Activated CD4-positive, alpha-beta T cell treated with anti-CD3 and anti-CD28 coated beads for 1 hour (primary cell): Measurements from ENCODE around the gene PRXL2B.
A peak's percentile ranks its signal among the peaks of the same experiment; 100 is the strongest.
"Not testable (repeated sequence)": the region's sequence is repeated elsewhere in the genome, so short reads cannot be mapped to it uniquely, and the experiment has no call there.

Experiments
- DNase-seq: peaks from one replicate; pipeline ENCODE4 v3.0.0-alpha.2; 2020

PRXL2B gene

DNA sequence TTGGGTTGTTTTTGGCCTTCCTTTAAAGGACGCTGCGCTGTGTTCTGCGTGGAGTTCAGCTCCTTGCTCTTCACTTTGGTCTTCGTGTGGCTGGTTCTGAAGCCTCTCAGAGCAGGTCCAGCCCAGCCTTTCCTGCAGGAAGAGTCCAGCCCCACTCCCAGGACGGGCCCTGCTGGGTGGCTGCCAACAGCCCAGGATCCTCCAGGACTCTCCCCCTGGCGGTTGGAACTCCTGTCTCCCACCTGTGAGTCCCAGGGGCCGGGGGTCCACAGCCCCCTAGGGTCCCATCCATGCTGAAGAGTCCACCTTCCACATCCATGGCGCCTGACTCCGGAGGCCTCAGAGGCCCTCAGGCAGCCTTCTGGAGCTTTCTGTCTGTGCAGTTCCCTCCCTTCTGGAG is 35.0 kb upstream of the PRXL2B start:
- DNase-seq, result not testable (repeated sequence)

DNA sequence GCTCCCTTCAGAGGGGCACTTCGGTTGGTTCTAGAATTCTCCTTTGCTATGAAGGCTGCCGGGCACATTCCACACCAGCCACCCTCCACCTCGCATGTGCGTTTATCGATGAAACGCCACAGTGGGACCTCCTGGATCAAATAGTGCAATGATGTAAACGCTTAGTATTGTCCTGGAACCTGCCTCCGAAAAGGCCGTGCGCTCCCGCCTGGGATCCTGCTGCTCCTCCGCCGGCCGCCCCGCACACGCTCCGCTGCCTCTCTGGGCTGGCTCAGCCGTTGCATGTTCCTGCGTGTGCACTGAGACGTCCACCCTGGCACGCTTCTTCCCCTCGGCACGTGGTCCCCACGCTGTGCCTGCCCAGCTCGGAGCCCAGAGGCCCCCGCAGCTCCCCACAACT is 34.4 kb upstream of the PRXL2B start:
- no peak for DNase-seq

DNA sequence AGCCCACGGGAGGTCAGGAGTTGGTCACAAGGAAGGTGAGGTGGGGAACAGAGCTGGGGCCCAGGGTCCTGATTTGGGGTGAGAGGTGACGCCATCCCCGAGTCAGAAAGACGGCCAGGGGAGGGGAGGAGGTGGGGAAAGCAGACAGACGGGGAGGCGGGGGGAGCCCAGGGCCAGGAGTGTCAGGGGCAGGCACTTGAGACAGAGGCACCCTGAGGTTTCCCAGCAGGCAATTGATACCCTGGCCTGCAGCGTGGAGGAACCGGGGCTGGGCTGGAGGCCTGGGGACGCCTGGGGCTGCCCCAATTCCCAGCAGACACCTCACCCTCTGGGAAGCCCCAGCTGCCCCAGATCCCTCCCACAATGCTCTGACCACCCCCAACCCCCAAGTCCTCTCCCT is 33.5 kb upstream of the PRXL2B start:
- not testable (repeated sequence) for DNase-seq

DNA sequence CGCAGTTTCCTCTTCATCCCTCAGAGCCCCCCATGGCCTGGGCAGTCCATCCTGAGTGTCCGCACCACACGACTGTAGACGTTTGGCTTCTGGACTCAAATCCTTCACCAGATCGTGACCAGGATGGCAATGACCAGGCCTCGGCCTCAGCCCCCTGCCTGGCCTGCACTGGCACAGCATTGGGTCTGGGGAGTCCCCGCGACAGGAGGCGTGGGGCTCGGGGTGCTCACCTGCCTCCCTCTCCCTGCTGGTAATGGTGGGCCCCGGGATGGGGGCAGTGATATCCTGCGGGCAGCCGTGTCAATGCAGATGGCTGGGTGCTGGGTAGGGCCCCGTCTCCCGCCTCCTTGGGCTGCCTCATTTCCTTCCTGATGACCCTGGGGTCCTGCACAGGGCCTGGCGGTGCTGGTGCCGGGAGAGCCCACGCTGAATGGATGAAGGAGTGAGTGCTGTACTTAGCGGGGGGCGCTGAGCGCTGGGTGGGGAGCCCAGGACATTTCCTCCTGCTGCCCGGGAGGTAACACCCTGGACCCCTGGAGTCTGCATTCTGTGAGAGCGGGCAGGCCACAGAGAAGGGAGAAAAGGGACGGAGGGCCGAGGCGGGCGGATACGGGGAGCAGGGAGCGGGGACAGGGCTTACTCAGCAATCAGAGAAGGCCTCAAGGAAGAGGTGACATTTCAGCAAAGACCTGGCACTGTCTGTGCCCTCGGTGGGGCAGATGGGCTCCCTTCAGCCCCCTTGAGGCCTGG is 32.5 kb upstream of the PRXL2B start:
- DNase-seq, result no peak

DNA sequence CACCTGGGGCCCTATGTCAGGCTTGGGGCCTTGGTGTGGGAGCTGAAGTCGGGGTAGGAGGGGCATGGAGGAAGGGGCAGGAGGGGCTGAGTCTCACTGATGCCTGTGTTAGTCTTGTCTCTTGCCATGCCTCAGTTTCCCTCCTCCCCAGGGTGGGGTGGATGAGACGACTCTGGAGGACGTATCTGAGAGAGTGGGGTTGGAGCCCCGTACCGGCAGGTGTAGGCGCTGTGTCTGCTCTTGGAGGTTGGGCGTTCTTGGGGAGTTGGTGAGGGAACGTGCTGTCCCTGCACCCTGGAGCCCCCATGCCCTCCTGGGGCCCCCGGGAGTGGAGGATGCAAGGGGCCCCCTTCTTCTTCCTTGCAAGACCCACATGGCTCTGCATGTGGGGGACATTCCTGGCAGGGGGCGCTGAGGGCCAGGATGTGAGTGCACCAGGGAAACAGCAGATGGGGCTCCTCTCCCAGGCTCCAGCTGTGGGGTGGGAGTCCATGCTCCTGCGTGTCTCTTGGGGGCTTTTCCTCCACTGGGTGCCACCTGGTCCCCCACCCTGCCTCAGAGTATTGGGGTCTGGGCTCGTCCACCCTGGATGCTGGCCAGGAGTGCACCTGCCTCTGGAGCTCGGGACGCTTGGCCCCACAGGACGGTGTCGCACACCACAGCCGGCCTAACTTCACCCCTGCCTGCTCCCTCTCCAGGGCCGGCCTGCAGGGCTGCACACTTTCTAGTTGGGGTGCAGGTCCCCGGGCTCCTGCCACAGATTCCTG is 31.8 kb upstream of the PRXL2B start:
- peak; percentile 38 for DNase-seq

DNA sequence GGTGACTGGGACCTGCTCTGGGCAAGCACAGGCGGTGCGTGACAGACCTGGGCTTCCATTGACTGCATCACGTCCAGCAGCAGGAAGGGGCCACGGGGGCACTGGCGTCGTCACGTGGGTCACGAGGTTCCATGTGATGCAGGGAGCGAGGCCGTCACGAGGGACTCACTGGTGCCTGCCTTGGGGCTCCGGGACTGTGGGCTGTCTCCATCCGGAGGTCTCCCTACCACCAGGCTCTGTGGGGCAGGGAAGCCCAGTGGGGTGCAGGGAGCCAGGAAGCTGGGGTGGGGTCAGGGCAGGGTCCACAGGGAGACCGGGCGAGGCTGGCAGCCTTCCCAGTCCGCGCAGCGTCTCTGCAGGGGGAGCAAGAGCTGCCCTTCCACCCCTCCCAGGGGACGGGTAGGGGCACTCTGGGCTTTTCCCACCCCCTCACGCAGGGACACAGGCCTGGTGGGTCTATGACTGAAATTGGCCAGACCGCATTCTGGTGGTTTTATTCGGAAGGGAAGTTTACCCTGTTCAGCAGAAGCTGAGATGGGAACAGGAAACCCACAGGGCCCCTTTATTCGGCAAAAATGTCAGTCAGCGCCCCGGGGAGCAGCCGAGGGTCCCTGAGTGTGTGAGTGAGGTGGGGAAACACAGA is 30.8 kb upstream of the PRXL2B start:
- peak; percentile 47 for DNase-seq

DNA sequence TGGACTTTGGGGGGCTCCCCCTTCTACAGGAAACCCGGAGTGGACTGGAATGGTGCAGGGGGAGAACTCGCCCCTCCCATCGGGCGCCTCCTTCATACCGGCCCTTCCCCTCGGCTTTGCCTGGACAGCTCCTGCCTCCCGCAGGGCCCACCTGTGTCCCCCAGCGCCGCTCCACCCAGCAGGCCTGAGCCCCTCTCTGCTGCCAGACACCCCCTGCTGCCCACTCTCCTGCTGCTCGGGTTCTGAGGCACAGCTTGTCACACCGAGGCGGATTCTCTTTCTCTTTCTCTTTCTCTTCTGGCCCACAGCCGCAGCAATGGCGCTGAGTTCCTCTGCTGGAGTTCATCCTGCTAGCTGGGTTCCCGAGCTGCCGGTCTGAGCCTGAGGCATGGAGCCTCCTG is 30.3 kb upstream of the PRXL2B start, which contains the start of gene TNFRSF14:
Gene TNFRSF14, plus strand, starts transcription at position 95 of the 401 bp plus-strand sequence. Its CDS starts 294 bp downstream, at position 389.
- DNase-seq, result peak; percentile 57

DNA sequence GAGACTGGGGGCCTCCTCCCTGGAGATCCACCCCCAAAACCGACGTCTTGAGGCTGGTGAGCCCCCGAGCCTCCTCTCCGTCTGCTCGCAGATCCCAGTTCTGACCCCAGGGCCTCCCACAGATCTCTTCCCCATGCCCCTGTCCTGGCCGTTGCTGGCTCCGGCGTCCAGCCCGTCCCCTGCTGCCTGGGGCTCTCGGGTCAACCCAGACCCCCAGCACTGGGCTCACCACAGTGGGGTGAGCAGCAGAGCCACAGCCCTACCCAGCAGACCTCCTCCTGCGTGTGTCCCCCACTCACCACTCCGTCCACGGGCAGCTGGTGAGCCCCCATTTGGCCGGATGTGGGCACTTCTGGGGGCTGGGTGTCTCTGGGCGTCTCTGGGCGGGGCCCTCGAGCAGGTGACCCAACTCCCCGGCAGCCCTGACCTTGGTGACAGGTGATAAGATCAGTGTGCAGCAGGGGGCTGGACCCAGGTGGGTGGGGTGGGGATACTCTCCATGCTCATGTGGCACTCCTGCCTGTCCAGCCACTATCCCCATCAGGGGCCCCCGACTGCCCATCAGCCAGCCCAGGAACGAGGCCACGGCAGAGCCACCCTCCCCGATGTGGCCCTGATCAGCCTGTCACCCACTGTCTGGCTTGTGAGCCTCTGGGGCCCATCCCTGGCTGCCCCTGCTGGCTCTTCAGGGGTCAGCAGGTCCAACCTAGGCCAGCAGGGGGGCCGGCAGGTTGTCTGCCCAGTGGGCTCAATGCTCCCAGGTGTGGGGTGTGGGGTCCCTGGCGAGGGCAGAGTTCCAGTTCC is 29.7 kb upstream of the PRXL2B start:
- no peak for DNase-seq

DNA sequence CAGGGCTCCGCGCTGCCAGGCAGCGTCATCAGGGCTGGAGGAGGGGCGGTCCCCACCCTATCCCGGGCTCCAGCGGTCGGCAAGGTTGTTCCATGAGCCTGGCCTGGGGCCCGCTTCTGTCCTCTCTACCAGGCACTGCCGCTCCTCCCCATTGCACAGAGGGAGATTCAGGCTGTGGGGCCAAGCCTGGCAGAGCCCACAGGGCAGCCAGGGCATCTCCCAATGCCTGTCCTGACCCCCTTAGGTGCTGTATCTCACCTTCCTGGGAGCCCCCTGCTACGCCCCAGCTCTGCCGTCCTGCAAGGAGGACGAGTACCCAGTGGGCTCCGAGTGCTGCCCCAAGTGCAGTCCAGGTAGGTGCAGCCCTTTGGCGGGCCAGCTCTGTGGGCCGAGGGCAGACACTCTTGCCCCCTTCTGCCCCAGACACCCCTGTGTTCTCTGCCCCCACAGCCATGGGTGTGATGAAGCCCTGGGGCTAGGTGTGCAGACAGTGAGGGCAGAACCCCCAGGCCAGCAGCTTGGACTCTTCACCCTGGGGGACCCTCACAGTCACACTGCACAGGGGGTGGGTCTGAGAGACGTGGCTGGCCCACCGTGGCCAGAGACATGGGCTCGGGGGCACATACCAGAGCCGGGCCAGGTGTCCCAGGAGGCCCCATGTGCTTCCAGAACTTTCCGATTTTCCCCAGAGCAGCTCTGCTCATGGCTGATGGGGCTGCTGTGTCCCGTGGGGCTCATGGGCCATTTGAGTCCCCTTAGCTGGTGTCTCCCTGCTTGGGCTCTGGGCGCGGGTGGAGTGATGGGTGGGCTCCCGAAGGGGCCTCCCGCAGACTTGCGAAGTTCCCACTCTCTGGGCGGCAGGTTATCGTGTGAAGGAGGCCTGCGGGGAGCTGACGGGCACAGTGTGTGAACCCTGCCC is 28.8 kb upstream of the PRXL2B start:
- no peak for DNase-seq

DNA sequence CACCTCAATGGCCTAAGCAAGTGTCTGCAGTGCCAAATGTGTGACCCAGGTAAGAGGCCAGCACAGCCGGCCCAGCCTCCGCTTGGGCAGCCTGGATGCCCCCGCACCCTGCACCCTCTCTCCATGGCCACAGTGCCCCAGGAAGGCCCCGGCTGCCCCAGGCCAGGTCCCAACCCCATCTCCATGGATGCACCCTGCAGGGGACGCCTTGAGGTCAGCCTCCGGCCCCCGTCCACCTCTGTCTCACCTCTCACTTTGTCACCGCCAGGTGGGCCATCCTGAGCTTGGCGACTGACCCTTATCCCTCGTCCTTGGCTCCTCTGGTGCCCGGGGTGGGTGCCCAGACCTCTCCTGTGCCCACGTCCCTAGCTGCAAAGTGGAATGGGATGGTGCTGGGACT is 28.2 kb upstream of the PRXL2B start:
- no peak for DNase-seq

DNA sequence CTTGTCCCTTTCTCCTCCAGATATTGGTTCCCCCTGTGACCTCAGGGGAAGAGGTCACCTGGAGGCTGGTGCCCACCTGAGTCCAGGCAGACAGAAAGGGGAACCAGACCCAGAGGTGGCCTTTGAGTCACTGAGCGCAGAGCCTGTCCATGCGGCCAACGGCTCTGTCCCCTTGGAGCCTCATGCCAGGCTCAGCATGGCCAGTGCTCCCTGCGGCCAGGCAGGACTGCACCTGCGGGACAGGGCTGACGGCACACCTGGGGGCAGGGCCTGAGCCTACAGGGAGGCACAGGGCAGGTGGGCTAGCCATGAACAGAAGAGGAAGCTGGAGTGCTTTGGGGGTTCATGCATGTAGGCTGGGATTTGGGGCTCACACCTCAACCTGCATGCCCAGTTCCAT is 27.7 kb upstream of the PRXL2B start:
- no peak for DNase-seq

DNA sequence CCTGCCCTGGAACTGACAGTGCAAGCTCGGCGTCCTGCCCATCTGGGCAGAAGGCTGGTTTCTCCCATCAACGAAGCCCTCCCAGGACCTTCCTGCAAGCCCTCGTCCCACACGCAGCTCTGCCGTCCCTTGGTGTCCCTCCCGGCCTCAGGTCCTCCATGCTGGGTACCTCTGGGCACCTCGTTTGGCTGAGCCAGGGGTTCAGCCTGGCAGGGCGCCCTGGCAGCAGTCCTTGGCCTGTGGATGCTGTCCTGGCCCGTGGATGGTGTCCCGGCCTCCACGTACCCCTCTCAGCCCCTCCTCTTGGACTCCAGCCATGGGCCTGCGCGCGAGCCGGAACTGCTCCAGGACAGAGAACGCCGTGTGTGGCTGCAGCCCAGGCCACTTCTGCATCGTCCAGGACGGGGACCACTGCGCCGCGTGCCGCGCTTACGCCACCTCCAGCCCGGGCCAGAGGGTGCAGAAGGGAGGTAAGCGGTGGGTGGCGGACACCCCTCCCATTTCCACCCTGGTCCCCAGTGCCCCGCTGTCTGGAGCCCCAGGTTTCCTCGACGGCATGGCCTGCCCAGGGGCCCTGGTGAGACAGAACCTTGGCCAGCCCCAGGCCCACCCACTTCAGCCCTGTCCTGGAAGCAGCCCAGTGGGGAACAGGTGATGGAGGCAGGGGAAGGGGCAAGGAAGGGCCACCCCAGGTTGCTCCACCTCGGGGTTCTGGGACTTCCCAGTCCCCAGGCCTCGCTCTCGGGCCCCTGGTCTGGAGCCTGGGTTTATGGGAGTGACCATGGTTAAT is 26.9 kb upstream of the PRXL2B start:
- no peak for DNase-seq

DNA sequence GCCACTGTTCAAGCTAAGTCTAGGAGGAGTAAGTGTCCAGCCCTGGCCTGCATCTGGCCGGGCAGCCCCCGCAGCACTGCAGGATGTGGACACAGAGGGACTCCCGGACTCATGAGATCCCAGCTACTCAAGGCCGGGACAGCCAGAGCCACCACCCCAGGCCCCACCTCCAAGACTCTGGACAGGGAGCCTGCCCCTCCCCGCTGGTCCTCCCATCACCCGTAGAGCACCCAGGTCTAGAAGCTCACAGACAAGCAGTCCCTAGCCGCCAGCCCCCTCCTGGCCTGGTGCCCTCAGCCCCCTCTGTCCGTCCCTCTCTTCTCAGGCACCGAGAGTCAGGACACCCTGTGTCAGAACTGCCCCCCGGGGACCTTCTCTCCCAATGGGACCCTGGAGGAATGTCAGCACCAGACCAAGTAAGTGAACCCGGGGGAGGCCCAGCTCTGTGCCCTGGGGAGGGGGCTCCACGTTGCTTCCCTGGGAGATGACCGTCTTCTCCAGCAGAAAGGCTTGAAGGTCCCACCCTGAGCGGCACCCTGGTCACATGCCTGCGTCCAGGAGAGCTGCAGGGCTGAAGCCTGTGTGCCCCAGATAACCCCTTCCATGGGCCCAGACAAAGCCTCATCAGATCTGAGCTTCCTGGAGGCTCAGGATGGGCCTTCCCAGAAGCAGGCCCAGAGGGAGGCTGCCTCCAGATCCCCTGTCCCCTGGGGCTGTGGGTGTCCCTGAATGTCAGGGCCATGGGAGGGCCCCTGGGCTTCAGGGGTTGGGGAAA is 26.1 kb upstream of the PRXL2B start:
- DNase-seq, result no peak

DNA sequence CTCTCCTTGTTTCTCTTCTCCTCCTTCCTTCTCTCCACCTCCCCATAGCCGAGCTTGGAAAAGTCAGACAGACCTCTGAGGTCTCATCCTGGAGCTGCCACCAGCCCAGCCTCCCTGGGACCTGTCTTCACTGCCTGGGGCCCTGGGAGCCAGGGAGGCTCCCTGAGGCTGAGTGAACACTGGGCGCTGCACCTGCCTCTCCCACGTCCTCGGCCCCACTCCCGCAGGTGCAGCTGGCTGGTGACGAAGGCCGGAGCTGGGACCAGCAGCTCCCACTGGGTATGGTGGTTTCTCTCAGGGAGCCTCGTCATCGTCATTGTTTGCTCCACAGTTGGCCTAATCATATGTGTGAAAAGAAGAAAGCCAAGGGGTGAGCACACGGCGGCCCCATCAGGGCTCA is 25.1 kb upstream of the PRXL2B start:
- DNase-seq, result no peak

DNA sequence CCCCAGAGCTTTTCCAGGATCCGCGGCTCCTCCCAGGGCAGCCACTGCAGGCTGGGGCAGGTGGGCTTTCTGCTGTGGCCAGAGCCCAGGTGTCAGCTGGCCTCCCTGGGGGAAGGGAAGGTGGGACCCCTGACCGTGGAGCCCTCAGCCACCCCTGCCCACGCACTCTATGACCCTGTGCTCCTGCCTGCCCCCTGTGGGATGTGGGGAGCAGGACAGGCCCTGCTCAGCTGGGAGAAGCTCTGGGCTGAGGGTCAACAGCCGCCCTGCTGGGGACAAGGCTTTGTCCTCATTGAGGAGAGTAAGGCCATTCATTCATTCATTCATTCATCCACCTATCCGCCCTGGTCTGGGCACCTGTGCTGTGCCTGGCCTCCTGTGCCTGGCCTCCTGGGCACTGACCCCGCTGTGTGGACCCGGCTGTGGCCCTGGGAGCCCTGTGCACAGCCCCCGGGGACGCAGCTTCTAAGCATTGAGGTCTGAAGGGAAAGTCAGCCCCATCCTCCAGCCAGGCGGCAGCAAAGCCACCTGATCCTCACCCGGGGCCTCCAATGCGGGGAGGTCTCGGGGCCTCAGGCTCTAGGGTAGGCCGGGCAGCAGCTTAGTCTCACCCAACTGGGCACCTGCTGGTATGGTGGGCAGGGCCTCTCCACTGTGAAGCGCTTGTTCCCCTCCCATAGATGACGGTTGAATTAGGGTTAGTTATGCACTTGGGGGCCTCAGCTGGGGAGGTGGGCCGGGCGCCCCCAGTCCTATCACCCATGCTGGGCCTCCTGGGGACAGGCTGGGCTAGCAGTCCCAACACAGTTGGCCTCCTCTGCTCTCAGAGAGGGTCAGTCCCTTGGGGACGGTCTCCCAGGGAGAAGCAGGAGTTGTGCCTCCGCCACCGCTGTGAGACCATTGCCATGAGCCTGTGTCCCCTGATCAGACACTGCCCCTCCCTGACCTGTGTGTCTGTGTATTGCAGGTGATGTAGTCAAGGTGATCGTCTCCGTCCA is 24.4 kb upstream of the PRXL2B start:
- no peak for DNase-seq

DNA sequence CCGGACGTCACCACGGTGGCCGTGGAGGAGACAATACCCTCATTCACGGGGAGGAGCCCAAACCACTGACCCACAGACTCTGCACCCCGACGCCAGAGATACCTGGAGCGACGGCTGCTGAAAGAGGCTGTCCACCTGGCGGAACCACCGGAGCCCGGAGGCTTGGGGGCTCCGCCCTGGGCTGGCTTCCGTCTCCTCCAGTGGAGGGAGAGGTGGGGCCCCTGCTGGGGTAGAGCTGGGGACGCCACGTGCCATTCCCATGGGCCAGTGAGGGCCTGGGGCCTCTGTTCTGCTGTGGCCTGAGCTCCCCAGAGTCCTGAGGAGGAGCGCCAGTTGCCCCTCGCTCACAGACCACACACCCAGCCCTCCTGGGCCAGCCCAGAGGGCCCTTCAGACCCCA is 23.4 kb upstream of the PRXL2B start:
- no peak for DNase-seq

DNA sequence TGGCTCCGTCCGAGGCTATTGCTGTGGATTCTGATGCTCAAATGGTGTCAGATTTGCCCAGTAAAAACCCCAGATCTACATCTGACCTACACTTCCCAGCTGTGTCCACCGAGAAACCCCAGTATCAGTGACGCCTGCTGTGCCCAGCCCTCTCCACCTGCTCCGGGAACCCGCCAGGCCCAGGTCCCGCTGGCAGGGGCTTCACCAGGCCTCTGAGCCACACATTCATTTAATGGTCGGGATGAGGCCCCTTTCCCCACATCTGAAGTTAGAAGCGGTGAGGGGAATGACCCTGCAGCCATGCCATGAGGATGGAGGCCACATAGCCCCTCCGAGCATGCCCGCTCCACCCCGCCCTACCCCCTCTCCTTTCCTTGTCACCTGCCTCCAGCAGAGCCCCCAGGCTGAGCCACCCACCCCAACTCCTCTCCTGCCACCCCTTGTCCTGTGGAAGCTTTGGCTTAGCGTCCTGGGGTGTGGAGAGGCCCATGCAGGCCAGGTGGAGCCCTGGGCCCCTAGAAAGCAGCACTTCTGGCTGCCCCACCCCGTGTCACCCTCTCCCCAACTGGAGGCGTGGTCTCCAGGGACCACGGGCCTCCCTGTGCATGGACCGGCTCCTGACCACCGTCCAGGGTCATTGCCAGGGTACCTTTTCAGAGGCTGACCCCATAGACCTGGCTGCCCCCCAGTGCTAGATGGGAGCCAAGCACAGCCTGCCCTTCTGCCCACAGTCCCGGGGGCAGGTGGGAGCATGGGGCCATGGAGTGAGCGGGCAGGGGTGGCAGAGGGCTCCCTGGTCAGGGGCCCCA is 22.4 kb upstream of the PRXL2B start:
- DNase-seq, result no peak

DNA sequence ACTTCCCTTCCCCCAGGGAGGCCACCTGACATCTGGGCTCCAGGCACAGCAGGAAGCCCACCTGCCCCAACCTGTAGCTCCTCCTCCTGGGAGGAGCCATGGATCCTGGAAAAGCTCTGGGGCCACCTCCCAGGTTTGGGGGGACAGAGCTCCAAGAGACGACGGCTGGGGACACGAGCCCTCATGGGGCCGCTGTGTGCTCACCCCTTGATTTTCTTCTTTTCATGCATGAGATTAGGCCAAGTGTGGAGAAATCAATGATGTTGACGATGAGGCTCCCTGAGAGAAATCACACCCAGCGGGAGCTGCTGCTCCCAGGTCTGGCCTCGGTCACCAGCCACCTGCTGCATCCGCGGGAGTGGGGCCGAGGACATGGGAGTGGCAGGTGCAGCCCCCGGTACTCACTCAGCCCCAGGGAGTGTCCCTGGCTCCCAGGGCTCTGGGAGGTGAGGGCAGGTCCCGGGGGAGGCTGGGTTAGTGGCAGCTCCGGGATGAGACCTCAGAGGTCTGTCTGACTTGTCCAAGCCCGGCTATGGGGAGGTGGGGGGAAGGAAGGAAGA is 21.7 kb upstream of the PRXL2B start:
- DNase-seq, result no peak
